ENCODE data around the gene ZNF782. TPM values are rescaled to one million over a fixed set of nuclear protein-coding genes. Genes with fewer than 3 reads are reported as not detected.

Gene ZNF782
- total RNA-seq, 1 experiment from 2014 or later, result 6.7 TPM

- no peaks in the 10 kb centered on the region for H3K27me3 ChIP-seq (replicated peaks; ENCODE audit: insufficient read depth, low read depth, low read length, poor library complexity)
- no peaks in the 10 kb centered on the region for H3K9me3 ChIP-seq (ENCODE audit: low read depth, low read length, poor library complexity, severe bottlenecking)
- H3K36me3 ChIP-seq (ENCODE audit: insufficient read depth, low read length, poor library complexity, severe bottlenecking), result no peaks in the 10 kb centered on the region
- H3K4me3 ChIP-seq (ENCODE audit: low read depth, low read length, poor library complexity, severe bottlenecking), result peak overlapping the region; percentile 61
- H3K4me1 ChIP-seq (ENCODE audit: insufficient read depth, low read length, poor library complexity, severe bottlenecking), result no peaks in the 10 kb centered on the region
- TF ChIP-seq EZH2 (IDR thresholded peaks at IDR 0.05; ENCODE audit: borderline replicate concordance, low read depth, low read length, poor library complexity, severe bottlenecking), result no peak
- no peak; the same call in 1 of the 2 replicates for TF ChIP-seq CTCF (conservative IDR thresholded peaks at IDR 0.05; ENCODE audit: low read depth, low read length)
- CTCF ChIA-PET, result no interaction called here
- BruUV-seq (replicated peaks), result no TSS peak
- no peak overlapping the region for H3K27ac ChIP-seq (ENCODE audit: low read depth, low read length, poor library complexity, severe bottlenecking)
- intact Hi-C loops (cut with micrococcal nuclease; ENCODE audit: unreplicated experiment), result no loop called here
- POLR2A ChIA-PET (ENCODE audit: low non-redundant PET), result no interaction called here
- DNase-seq (ENCODE audit: low spot score), result peak; percentile 24
These were observed 20.7 kb upstream of the ZNF782 start for GRCh38 chr9:96874947-96875460.

GRCh38 chr9:96874201-96874785, 20.0 kb upstream of the ZNF782 start:
- CTCF ChIA-PET, result no interaction called here
- no peaks in the 10 kb centered on the region for H3K36me3 ChIP-seq (ENCODE audit: insufficient read depth, low read length, poor library complexity, severe bottlenecking)
- H3K27me3 ChIP-seq (replicated peaks; ENCODE audit: insufficient read depth, low read depth, low read length, poor library complexity), result no peaks in the 10 kb centered on the region
- BruUV-seq (replicated peaks), result no TSS peak
- no peaks in the 10 kb centered on the region for H3K4me1 ChIP-seq (ENCODE audit: insufficient read depth, low read length, poor library complexity, severe bottlenecking)
- DNase-seq (ENCODE audit: low spot score), result no peak
- TF ChIP-seq EZH2 (IDR thresholded peaks at IDR 0.05; ENCODE audit: borderline replicate concordance, low read depth, low read length, poor library complexity, severe bottlenecking), result no peak
- no peak for TF ChIP-seq CTCF (conservative IDR thresholded peaks at IDR 0.05; ENCODE audit: low read depth, low read length)
- intact Hi-C loops (cut with micrococcal nuclease; ENCODE audit: unreplicated experiment), result no loop called here
- no peak overlapping the region for H3K27ac ChIP-seq (ENCODE audit: low read depth, low read length, poor library complexity, severe bottlenecking)
- no peak overlapping the region for H3K4me3 ChIP-seq (ENCODE audit: low read depth, low read length, poor library complexity, severe bottlenecking)
- no peaks in the 10 kb centered on the region for H3K9me3 ChIP-seq (ENCODE audit: low read depth, low read length, poor library complexity, severe bottlenecking)
- POLR2A ChIA-PET (ENCODE audit: low non-redundant PET), result no interaction called here

- Histone ChIP-seq H3K4me3 (ENCODE audit: low read depth, low read length, poor library complexity, severe bottlenecking) (no peak overlapping the region), H3K36me3 (ENCODE audit: insufficient read depth, low read length, poor library complexity, severe bottlenecking) (no peaks in the 10 kb centered on the region), H3K9me3 (ENCODE audit: low read depth, low read length, poor library complexity, severe bottlenecking) (no peaks in the 10 kb centered on the region), H3K4me1 (ENCODE audit: insufficient read depth, low read length, poor library complexity, severe bottlenecking) (no peaks in the 10 kb centered on the region), H3K27me3 (replicated peaks; ENCODE audit: insufficient read depth, low read depth, low read length, poor library complexity) (no peaks in the 10 kb centered on the region), H3K27ac (ENCODE audit: low read depth, low read length, poor library complexity, severe bottlenecking) (no peak overlapping the region)
- CTCF ChIA-PET, result no interaction called here
- intact Hi-C loops (cut with micrococcal nuclease; ENCODE audit: unreplicated experiment), result no loop called here
- no peak for DNase-seq (ENCODE audit: low spot score)
- POLR2A ChIA-PET (ENCODE audit: low non-redundant PET), result no interaction called here
- BruUV-seq (replicated peaks), result no TSS peak
- TF ChIP-seq CTCF (conservative IDR thresholded peaks at IDR 0.05; ENCODE audit: low read depth, low read length), result no peak
- TF ChIP-seq EZH2 (IDR thresholded peaks at IDR 0.05; ENCODE audit: borderline replicate concordance, low read depth, low read length, poor library complexity, severe bottlenecking), result no peak
These were observed 16.9 kb upstream of the ZNF782 start for GRCh38 chr9:96871176-96871575.

Measured in A673 (cell line).